Vagina (tissue), 2 donors: ENCODE measurements around the gene TOR4A. TPM values are rescaled to one million over a fixed set of nuclear protein-coding genes. Genes with fewer than 3 reads are reported as not detected.
A peak's percentile ranks its signal among the peaks of the same experiment; 100 is the strongest.

Source experiments
- DNase-seq, 2 donors: peaks; one replicate each; pipeline ENCODE4 v3.0.0-alpha.2; 2017; ENCODE audit errors: extremely low spot score in 2 of 2
- H3K27ac ChIP-seq: fragments of 200-600 bp; sonication (generic); one replicate; pipeline ENCODE4 v1.5.1; 2019
- H3K27me3 ChIP-seq: fragments of 200-600 bp; sonication (generic); one replicate; pipeline ENCODE4 v1.5.1; 2019
- H3K36me3 ChIP-seq, 2 donors: fragments of 200-600 bp; sonication (generic); one replicate each; pipeline ENCODE4 v1.5.1; 2017 to 2019
- H3K4me1 ChIP-seq: fragments of 200-600 bp; sonication (generic); one replicate; pipeline ENCODE4 v1.5.1; 2019
- H3K4me3 ChIP-seq, 2 donors: fragments of 200-600 bp; sonication (generic); 1 replicate in 1 of 2; 2 replicates in 1 of 2; pipeline ENCODE4 v1.5.1; 2016 to 2019
- H3K9me3 ChIP-seq: fragments of 200-600 bp; sonication (generic); one replicate; pipeline ENCODE4 v1.5.1; 2019
- CTCF ChIP-seq, 3 experiments: fragments of 450-650 bp in 2 of 3; fragments of 200-600 bp in 1 of 3; sonication (generic) in 1 of 3; IDR thresholded peaks; one replicate each; pipeline ENCODE4 v1.5.1; 2017 to 2019; ENCODE audit warnings: antibody characterized with exemption in 3 of 3, mild to moderate bottlenecking in 2 of 3, moderate library complexity in 2 of 3
- POLR2A ChIP-seq, 2 donors: fragments of 450-650 bp; IDR thresholded peaks; one replicate each; pipeline ENCODE4 v1.6.1; 2017; ENCODE audit warnings: antibody characterized with exemption in 2 of 2, mild to moderate bottlenecking in 2 of 2, moderate library complexity in 2 of 2
- POLR2AphosphoS5 ChIP-seq, 2 donors: sonication (generic); formaldehyde crosslinking; IDR thresholded peaks; one replicate each; pipeline ENCODE4 v1.9.0; 2017; ENCODE audit warnings: antibody characterized with exemption in 2 of 2, mild to moderate bottlenecking in 2 of 2, low read depth in 1 of 2; ENCODE audit not compliant: insufficient read depth in 1 of 2
- intact Hi-C: fragments of 100-400 bp; cut with DNase I; formaldehyde crosslinking; loops from one replicate; pipeline ENCODE4 v1.15.1; 2023
- total RNA-seq: library from RNA; depleted of rRNA; stranded (reverse); fragments of >200 nt; gene quantifications from one replicate; pipeline ENCODE4 v1.2.3, GENCODE V29; 2016

The TOR4A gene
- total RNA-seq, 1 donor from 2014 or later, result 13.0 TPM

DNA sequence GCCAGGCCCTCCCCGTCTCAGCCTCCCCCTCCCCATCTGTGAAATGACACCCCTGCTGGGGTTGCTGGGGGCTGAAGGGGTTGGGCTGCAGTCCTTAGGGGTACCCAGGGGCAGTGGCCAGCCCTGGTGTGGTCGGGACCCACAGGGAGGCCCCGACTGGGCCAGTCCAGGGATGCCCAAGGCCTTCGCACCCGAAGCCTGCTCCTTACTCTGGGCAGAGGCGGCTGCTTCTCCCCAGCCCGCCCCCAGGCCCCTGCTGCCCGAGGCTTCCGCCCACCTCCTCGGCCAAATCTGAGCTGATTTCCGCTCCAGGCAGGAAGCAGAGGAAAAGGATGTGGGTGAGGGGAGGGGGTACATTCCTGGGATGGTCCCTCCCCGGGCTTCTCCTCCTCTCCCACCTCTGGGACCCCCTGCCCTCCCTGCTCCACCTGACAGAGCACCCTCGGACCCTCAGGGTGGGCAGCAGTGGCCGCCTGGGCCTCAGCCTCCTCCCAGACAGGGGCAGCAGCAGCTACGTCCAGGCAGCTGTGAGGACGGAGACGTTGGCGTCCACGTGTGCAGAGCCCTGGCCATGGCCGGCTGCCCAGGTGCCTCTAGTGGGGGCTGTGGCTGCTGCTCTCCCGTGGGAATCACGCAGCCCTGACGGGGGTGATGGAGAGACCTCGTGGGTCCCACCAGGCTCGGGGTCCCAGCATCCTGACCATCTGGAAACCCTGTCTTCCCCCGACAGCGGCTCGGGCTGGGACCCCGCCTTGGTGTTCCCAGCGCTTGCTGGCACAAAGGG lies 28.7 kb downstream of the TOR4A start:
- Histone ChIP-seq H3K4me3 (peak overlapping the region in 1 of 2 donors; percentile 3), H3K9me3 (no peaks in the 10 kb centered on the region), H3K27me3 (no peaks in the 10 kb centered on the region), H3K36me3 (no peaks in the 10 kb centered on the region), H3K4me1 (peaks cover 64% of the 10 kb centered on the region), H3K27ac (peak overlapping the region; percentile 76)
- TF ChIP-seq POLR2AphosphoS5 (IDR thresholded peaks at IDR 0.05; ENCODE audit: insufficient read depth in 1 of 2, low read depth in 1 of 2) (no peak), POLR2A (IDR thresholded peaks at IDR 0.05) (no peak), CTCF (IDR thresholded peaks at IDR 0.05) (no peak)
- DNase-seq, result no peak
- intact Hi-C loops, result no loop called here

DNA sequence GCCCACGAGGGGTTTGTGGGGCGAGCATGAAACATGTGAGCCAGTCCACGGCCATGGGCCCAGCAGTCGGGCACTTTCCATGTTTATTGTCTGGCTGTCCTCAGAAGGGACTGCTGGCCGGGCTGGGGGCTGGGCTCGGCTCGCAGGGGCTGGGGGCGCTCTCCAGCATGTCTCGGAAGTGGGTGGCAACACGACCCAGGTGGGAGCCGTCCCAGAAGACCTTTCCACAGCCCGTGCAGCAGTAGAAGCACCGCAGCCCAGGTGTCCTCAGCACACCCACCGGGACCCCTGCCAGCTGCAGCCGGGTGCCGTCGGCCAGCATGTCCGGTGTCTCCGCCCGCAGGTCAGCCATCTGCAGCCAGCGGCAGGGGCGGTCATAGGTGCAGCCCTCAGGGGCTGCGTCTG lies 29.3 kb downstream of the TOR4A start:
- Histone ChIP-seq H3K4me3 (no peak overlapping the region), H3K27ac (no peak overlapping the region), H3K27me3 (no peaks in the 10 kb centered on the region), H3K4me1 (peaks cover 67% of the 10 kb centered on the region), H3K9me3 (no peaks in the 10 kb centered on the region), H3K36me3 (no peaks in the 10 kb centered on the region)
- DNase-seq, result no peak
- intact Hi-C loops, result no loop called here
- TF ChIP-seq POLR2AphosphoS5 (IDR thresholded peaks at IDR 0.05; ENCODE audit: insufficient read depth in 1 of 2, low read depth in 1 of 2), result no peak
- TF ChIP-seq POLR2A (IDR thresholded peaks at IDR 0.05), result no peak
- no peak for TF ChIP-seq CTCF (IDR thresholded peaks at IDR 0.05)

- intact Hi-C loops, result no loop called here
- Histone ChIP-seq H3K27ac (no peak overlapping the region), H3K36me3 (no peaks in the 10 kb centered on the region), H3K9me3 (no peaks in the 10 kb centered on the region), H3K4me1 (peaks cover 72% of the 10 kb centered on the region), H3K4me3 (no peak overlapping the region), H3K27me3 (no peaks in the 10 kb centered on the region)
- TF ChIP-seq CTCF (IDR thresholded peaks at IDR 0.05) (no peak), POLR2A (IDR thresholded peaks at IDR 0.05) (no peak), POLR2AphosphoS5 (IDR thresholded peaks at IDR 0.05; ENCODE audit: insufficient read depth in 1 of 2, low read depth in 1 of 2) (no peak)
- no peak for DNase-seq
These were observed 29.9 kb downstream of the TOR4A start for GRCh38 chr9:137307255-137308056.

DNA sequence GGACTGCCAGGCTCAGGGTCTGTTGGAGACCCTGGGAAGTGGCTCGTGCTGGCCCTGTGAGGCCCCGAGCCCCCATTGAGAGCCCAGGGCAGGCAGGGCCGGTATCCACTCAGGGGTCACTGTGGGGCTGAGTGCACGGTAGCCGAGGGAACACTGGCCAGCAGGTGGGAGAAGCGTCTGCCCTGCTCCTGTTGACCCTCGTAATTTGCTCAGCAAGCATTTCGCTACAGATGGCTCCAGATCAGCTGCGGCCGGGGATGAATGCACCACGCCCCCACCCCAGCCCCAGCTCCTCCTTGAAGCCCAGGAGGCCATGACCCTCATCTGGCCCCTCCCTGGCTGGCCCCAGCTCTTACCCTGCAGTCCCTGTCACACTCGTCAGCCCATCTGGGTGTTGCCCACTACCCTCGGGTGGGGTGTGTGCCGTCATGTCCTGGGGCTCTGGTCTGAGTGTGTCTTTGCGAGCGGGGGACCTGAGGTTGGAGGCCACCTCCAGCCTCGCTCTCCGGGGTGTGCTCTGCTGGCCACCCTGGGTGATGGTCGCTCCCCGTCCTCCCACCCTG lies 30.6 kb downstream of the TOR4A start:
- TF ChIP-seq CTCF (IDR thresholded peaks at IDR 0.05), result no peak
- TF ChIP-seq POLR2AphosphoS5 (IDR thresholded peaks at IDR 0.05; ENCODE audit: insufficient read depth in 1 of 2, low read depth in 1 of 2), result no peak
- no peak for TF ChIP-seq POLR2A (IDR thresholded peaks at IDR 0.05)
- H3K27me3 ChIP-seq, result no peaks in the 10 kb centered on the region
- DNase-seq, result no peak
- H3K27ac ChIP-seq, result no peak overlapping the region
- intact Hi-C loops, result no loop called here
- H3K9me3 ChIP-seq, result no peaks in the 10 kb centered on the region
- H3K4me1 ChIP-seq, result peaks cover 72% of the 10 kb centered on the region
- no peaks in the 10 kb centered on the region for H3K36me3 ChIP-seq
- H3K4me3 ChIP-seq, result no peak overlapping the region
